ENCODE results near the gene ZDHHC11. TPM values are rescaled to one million over a fixed set of nuclear protein-coding genes. Genes with fewer than 3 reads are reported as not detected.

The ZDHHC11 gene
- total RNA-seq, 2 donors from 2014 or later = 4.7 to 10.9 TPM

DNA sequence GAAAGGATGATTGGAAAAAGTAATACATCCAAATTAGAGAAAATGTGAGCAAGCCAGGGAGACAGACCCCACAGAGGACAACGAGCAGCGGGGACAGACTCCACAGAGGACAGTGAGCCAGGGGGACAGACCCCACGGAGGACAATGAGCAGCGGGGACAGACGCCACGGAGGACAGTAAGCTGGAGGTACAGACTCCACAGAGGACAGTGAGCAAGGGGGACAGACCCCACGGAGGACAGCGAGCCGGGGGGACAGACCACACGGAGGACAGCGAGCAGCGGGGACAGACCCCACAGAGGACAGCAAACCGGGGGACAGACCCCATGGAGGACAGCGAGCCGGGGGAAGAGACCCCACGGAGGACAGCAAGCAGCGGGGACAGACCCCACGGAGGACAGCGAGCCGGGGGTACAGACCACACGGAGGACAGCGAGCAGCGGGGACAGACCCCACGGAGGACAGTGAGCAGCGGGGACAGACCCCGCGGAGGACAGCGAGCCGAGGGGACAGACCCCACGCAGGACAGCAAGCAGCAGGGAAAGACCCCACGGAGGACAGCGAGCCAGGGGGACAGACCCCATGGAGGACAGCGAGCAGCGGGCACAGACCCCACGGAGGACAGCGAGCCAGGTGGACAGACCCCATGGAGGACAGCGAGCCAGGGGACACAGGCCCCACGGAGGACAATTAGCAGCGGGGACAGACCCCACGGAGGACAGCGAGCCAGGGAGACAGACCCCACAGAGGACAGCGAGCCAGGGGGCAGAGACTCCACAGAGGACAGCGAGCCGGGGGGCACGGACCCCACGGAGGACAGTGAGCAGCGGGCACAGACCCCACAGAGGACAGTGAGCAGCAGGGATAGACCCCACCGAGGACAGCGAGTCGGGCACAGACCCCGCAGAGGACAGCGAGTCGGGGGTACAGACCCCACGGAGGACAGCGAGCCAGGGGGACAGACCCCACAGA is 1.9 kb upstream of the ZDHHC11 start:
- ATAC-seq = no peak

DNA sequence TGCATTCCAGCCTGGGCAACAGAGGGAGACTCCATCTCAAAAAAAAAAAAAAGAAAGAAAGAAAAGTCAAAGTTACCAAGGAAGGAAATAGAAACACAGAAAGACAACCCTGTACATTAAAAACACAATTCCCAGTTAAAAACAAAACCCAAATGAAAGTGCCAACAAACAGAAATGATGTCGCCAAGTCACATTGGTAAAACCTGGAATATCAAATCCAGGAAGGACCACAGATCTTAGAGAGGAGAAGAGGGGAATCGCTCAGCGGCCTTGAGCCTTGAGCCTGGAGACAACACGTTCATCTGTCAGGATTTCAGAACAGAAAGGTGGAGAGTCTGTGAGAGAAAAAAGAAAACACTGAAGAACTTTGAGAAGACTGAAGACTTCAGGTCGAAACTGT is 1.2 kb upstream of the ZDHHC11 start:
- ATAC-seq = no peak
- H3K27ac ChIP-seq = no peak overlapping the region
- H3K4me3 ChIP-seq = no peak overlapping the region
- 33 to 37% methylated on average over 5 of the region's 5 CpGs for WGBS, 2 donors
- no peaks in the 10 kb centered on the region for H3K27me3 ChIP-seq
- TF ChIP-seq, protein P1, sequence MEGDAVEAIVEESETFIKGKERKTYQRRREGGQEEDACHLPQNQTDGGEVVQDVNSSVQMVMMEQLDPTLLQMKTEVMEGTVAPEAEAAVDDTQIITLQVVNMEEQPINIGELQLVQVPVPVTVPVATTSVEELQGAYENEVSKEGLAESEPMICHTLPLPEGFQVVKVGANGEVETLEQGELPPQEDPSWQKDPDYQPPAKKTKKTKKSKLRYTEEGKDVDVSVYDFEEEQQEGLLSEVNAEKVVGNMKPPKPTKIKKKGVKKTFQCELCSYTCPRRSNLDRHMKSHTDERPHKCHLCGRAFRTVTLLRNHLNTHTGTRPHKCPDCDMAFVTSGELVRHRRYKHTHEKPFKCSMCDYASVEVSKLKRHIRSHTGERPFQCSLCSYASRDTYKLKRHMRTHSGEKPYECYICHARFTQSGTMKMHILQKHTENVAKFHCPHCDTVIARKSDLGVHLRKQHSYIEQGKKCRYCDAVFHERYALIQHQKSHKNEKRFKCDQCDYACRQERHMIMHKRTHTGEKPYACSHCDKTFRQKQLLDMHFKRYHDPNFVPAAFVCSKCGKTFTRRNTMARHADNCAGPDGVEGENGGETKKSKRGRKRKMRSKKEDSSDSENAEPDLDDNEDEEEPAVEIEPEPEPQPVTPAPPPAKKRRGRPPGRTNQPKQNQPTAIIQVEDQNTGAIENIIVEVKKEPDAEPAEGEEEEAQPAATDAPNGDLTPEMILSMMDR (IDR thresholded peaks at IDR 0.05) = no peak
- TF ChIP-seq POLR2A (IDR thresholded peaks at IDR 0.05) = no peak
- no peaks in the 10 kb centered on the region for H3K4me1 ChIP-seq
- H3K9me3 ChIP-seq = no peaks in the 10 kb centered on the region
- intact Hi-C loops (cut with DNase I) = no loop called here
- H3K36me3 ChIP-seq (replicated peaks in 1 of 2; ENCODE audit: insufficient read depth in 1 of 2, low read depth in 2 of 2) = no peaks in the 10 kb centered on the region
- no peak for DNase-seq

More for the DNA sequence above, 1.9 kb upstream of the ZDHHC11 start:
- H3K27ac ChIP-seq = no peak overlapping the region
- H3K4me3 ChIP-seq = no peak overlapping the region
- peak in 1 of 4 donors; percentile 7 for DNase-seq
- H3K4me1 ChIP-seq = no peaks in the 10 kb centered on the region
- no peaks in the 10 kb centered on the region for H3K27me3 ChIP-seq
- H3K36me3 ChIP-seq (replicated peaks in 1 of 2; ENCODE audit: insufficient read depth in 1 of 2, low read depth in 2 of 2) = no peaks in the 10 kb centered on the region
- no peak for TF ChIP-seq POLR2A (IDR thresholded peaks at IDR 0.05)
- TF ChIP-seq, protein P1 (IDR thresholded peaks at IDR 0.05) = no peak
- 72 to 78% methylated on average over 49 to 54 of the region's 55 CpGs for WGBS, 2 donors
- H3K9me3 ChIP-seq = no peaks in the 10 kb centered on the region
- intact Hi-C loops (cut with DNase I) = no loop called here

DNA sequence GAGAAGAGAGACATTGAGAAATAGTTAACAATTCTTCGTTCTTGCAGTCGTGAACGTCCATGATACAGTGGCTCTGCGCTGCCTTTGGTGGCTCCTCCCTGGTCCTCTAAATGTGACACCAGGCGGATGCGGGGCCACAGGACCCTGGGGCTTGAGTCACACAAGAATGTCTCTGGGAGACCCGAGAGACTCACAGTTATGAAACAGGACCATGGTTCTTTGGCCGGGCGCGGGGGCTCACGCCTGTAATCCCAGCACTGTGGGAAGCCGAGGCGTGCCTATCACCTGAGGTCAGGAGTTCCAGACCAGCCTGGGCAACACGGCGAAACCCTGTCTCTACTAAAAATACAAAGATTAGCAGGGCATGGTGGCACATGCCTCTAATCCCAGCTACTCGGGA is 767 bp upstream of the ZDHHC11 start:
- no peak overlapping the region for H3K4me3 ChIP-seq
- H3K27ac ChIP-seq = no peak overlapping the region
- no peak for DNase-seq
- ATAC-seq = no peak
- no peaks in the 10 kb centered on the region for H3K9me3 ChIP-seq
- TF ChIP-seq POLR2A (IDR thresholded peaks at IDR 0.05) = no peak
- TF ChIP-seq, protein P1 (IDR thresholded peaks at IDR 0.05) = no peak
- intact Hi-C loops (cut with DNase I) = no loop called here
- no peaks in the 10 kb centered on the region for H3K4me1 ChIP-seq
- WGBS, 2 donors = 65 to 71% methylated on average over 13 to 16 of the region's 16 CpGs
- H3K27me3 ChIP-seq = no peaks in the 10 kb centered on the region
- no peaks in the 10 kb centered on the region for H3K36me3 ChIP-seq (replicated peaks in 1 of 2; ENCODE audit: insufficient read depth in 1 of 2, low read depth in 2 of 2)

DNA sequence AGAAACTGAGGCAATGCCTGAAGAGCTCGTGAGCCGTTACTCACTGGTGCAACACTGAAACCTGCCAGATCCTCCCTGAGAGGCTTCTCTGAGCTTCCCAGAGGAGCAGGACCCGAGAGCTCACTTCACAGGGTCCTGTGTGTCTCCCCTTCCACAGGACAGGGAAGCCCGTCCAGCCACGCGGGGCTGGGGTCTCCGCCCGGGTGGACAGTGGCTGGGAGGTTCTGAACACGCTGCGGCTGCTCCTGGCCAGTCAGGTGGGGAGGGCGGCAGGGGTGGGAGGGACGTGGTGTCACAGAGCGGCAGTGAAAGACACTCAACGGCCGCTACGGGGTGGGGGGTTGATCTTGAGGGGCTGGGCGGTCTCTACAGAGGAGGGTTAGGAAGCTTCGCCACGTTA is 290 bp upstream of the ZDHHC11 start:
- DNase-seq = no peak
- Histone ChIP-seq H3K4me1 (no peaks in the 10 kb centered on the region), H3K36me3 (replicated peaks in 1 of 2; ENCODE audit: insufficient read depth in 1 of 2, low read depth in 2 of 2) (no peaks in the 10 kb centered on the region), H3K9me3 (no peaks in the 10 kb centered on the region), H3K4me3 (no peak overlapping the region), H3K27me3 (no peaks in the 10 kb centered on the region), H3K27ac (no peak overlapping the region)
- TF ChIP-seq POLR2A (IDR thresholded peaks at IDR 0.05) = no peak
- TF ChIP-seq, protein P1 (IDR thresholded peaks at IDR 0.05) = no peak
- intact Hi-C loops (cut with DNase I) = no loop called here
- 31 to 46% methylated on average over 8 to 19 of the region's 19 CpGs for WGBS, 2 donors
- no peak for ATAC-seq
